HepG2 (cell line): ENCODE measurements around the gene TNS4. TPM values are rescaled to one million over a fixed set of nuclear protein-coding genes. Genes with fewer than 3 reads are reported as not detected.
A peak's percentile ranks its signal among the peaks of the same experiment; 100 is the strongest.

ENCODE experiments used
- AHR ChIP-seq: IDR thresholded peaks from 2 replicates; pipeline ENCODE4 v1.6.1; 2018; ENCODE audit warnings: missing genetic modification reagents, missing compliant biosample characterization
- ARID4A ChIP-seq: sonication (generic); formaldehyde crosslinking; IDR thresholded peaks from 2 replicates; pipeline ENCODE4 v1.5.0; 2020; ENCODE audit warnings: mild to moderate bottlenecking, missing genetic modification reagents, borderline replicate concordance
- BORCS8-MEF2B ChIP-seq: sonication (generic); formaldehyde crosslinking; IDR thresholded peaks from 2 replicates; pipeline ENCODE4 v1.8.0; 2022; ENCODE audit warnings: mild to moderate bottlenecking, missing genetic modification reagents
- CSRNP1 ChIP-seq: sonication (generic); formaldehyde crosslinking; IDR thresholded peaks from 2 replicates; pipeline ENCODE4 v1.8.1; 2023; ENCODE audit warnings: mild to moderate bottlenecking, missing genetic modification reagents
- ETV6 ChIP-seq: sonication (generic); formaldehyde crosslinking; conservative IDR thresholded peaks from 2 replicates; pipeline ENCODE4 v1.4.0; 2020; ENCODE audit warnings: missing genetic modification reagents
- HHEX ChIP-seq: IDR thresholded peaks from 2 replicates; pipeline ENCODE4 v1.6.1; 2016; ENCODE audit warnings: control low read depth
- HNRNPLL ChIP-seq: fragments of 200-400 bp; formaldehyde crosslinking; IDR thresholded peaks from 2 replicates; pipeline ENCODE4 v1.6.1; 2017; ENCODE audit warnings: mild to moderate bottlenecking, low read depth, low read length; ENCODE audit not compliant: poor library complexity, severe bottlenecking
- MTF2 ChIP-seq: sonication (generic); formaldehyde crosslinking; IDR thresholded peaks from 2 replicates; pipeline ENCODE4 v1.5.0; 2020; ENCODE audit warnings: missing genetic modification reagents, borderline replicate concordance
- MYPOP ChIP-seq: sonication (generic); formaldehyde crosslinking; IDR thresholded peaks from 2 replicates; pipeline ENCODE4 v1.8.1; 2023; ENCODE audit warnings: mild to moderate bottlenecking, moderate library complexity, missing genetic modification reagents
- PLSCR1 ChIP-seq: sonication (generic); formaldehyde crosslinking; IDR thresholded peaks from 2 replicates; pipeline ENCODE4 v1.5.0; 2020; ENCODE audit warnings: missing genetic modification reagents, mild to moderate bottlenecking, borderline replicate concordance
- POGZ ChIP-seq: sonication (generic); formaldehyde crosslinking; IDR thresholded peaks from 2 replicates; pipeline ENCODE4 v1.4.0; 2020; ENCODE audit warnings: mild to moderate bottlenecking, missing genetic modification reagents
- SNAPC4 ChIP-seq: sonication (generic); formaldehyde crosslinking; IDR thresholded peaks from 2 replicates; pipeline ENCODE4 v1.4.0; 2020; ENCODE audit warnings: mild to moderate bottlenecking, missing genetic modification reagents
- ZNF276 ChIP-seq: sonication (generic); formaldehyde crosslinking; IDR thresholded peaks from 2 replicates; pipeline ENCODE4 v1.4.0; 2020; ENCODE audit warnings: mild to moderate bottlenecking, low read depth, missing genetic modification reagents
- ZNF292 ChIP-seq: sonication (generic); formaldehyde crosslinking; IDR thresholded peaks from 2 replicates; pipeline ENCODE4 v1.8.1; 2022; ENCODE audit warnings: mild to moderate bottlenecking, low read depth, missing genetic modification reagents, borderline replicate concordance
- polyA plus RNA-seq, 8 experiments: library from polyadenylated mRNA; depleted of rRNA in 3 of 8; stranded (reverse) in 7 of 8; unstranded in 1 of 8; fragments of >200 nt; fragmentation: Illumina TruSeq in 4 of 8; extraction: Trizol in 4 of 8; gene quantifications; 2 replicates each; pipeline versions ENCODE4 v1.2.1 to v1.2.3, GENCODE V29; 2011 to 2016; ENCODE audit warnings: low read depth in 4 of 8, missing spikeins in 1 of 8, mixed read lengths in 1 of 8; ENCODE audit not compliant: insufficient read depth in 1 of 8
- total RNA-seq, 5 experiments: library from RNA; depleted of rRNA; stranded (reverse); fragments of >200 nt; fragmentation: Illumina TruSeq; extraction: Trizol; gene quantifications; 2 replicates each; pipeline ENCODE4 v1.2.3, GENCODE V29; 2016; ENCODE audit warnings: low read depth in 1 of 5

Gene TNS4
- total and polyA plus RNA-seq, 2 of the 13 experiments (the other 11 are each of a cell fraction or from before 2014, with no cell fraction given), result 0.58 to 2.1 TPM

- TF ChIP-seq MTF2 (CRISPR knock-in tag), result no peak
- TF ChIP-seq ZNF292 (CRISPR knock-in tag), result no peak
- no peak for TF ChIP-seq SNAPC4 (CRISPR knock-in tag)
- TF ChIP-seq PLSCR1 (CRISPR knock-in tag), result no peak
- TF ChIP-seq ETV6 (CRISPR knock-in tag), result no peak
- TF ChIP-seq ARID4A (CRISPR knock-in tag), result no peak
- TF ChIP-seq AHR (CRISPR knock-in tag), result 0 out of 2 replicates have a peak, but pooled peaks have one; percentile 18
- no peak for TF ChIP-seq CSRNP1 (CRISPR knock-in tag)
- no peak for TF ChIP-seq MYPOP (CRISPR knock-in tag)
- no peak for TF ChIP-seq BORCS8-MEF2B (CRISPR knock-in tag)
- TF ChIP-seq ZNF276, result no peak
- TF ChIP-seq HNRNPLL, result no peak
- no peak for TF ChIP-seq POGZ
- no peak for TF ChIP-seq HHEX
Observed at GRCh38 chr17:40480501-40481003, 20.9 kb downstream of the TNS4 start (continued).
